Calu3 (cell line): ENCODE results near the gene MGAT3. TPM values are rescaled to one million over a fixed set of nuclear protein-coding genes. Genes with fewer than 3 reads are reported as not detected.

Experiments
- BruUV-seq: library from RNA; stranded (reverse); fragments of 400-500 nt; replicated peaks from 2 replicates; lab custom pipeline; 2021; lab: Mats Ljungman, UMichigan
- CTCF ChIA-PET: fragments of 300-600 bp; sonication (Branson Sonifier 250); formaldehyde crosslinking; loops from one replicate; lab custom pipeline; 2022; ENCODE audit warnings: antibody characterized with exemption; lab: Charles Lee
- DNase-seq: peaks from one replicate; pipeline ENCODE4 v3.0.0; 2022
- H3K27ac Mint-ChIP-seq: one replicate; pipeline ENCODE4 v1.8.0; 2022; ENCODE audit warnings: mixed read lengths; ENCODE audit not compliant: unreplicated experiment
- H3K27me3 Mint-ChIP-seq: one replicate; pipeline ENCODE4 v1.8.0; 2022; ENCODE audit warnings: mixed read lengths; ENCODE audit not compliant: unreplicated experiment
- H3K36me3 Mint-ChIP-seq: one replicate; pipeline ENCODE4 v1.8.0; 2022; ENCODE audit warnings: mild to moderate bottlenecking, moderate library complexity, mixed read lengths; ENCODE audit not compliant: insufficient read depth, unreplicated experiment
- H3K4me1 Mint-ChIP-seq: one replicate; pipeline ENCODE4 v1.8.0; 2022; ENCODE audit warnings: mild to moderate bottlenecking, low read depth, mixed read lengths; ENCODE audit not compliant: unreplicated experiment
- H3K4me3 Mint-ChIP-seq: one replicate; pipeline ENCODE4 v1.8.0; 2022; ENCODE audit warnings: mild to moderate bottlenecking, low read depth, moderate library complexity, mixed read lengths; ENCODE audit not compliant: unreplicated experiment
- H3K9me3 Mint-ChIP-seq: one replicate; pipeline ENCODE4 v1.8.0; 2022; ENCODE audit warnings: low read depth, mixed read lengths; ENCODE audit not compliant: unreplicated experiment
- intact Hi-C: fragments of 100-400 bp; cut with micrococcal nuclease; formaldehyde crosslinking; loops from one replicate; pipeline ENCODE4 v1.10.0; 2022; ENCODE audit not compliant: unreplicated experiment
- total RNA-seq: library from RNA; stranded (reverse); gene quantifications from 2 replicates; pipeline ENCODE4 v1.2.3, GENCODE V29; 2022
- TF ChIP-seq, protein P1 (sequence below): fragments of 200-600 bp; IDR thresholded peaks from one replicate; pipeline ENCODE4 v1.8.0; 2022; ENCODE audit warnings: antibody characterized with exemption; ENCODE audit not compliant: unreplicated experiment

Gene MGAT3
- total RNA-seq, 1 experiment from 2014 or later, result 33.0 TPM

DNA sequence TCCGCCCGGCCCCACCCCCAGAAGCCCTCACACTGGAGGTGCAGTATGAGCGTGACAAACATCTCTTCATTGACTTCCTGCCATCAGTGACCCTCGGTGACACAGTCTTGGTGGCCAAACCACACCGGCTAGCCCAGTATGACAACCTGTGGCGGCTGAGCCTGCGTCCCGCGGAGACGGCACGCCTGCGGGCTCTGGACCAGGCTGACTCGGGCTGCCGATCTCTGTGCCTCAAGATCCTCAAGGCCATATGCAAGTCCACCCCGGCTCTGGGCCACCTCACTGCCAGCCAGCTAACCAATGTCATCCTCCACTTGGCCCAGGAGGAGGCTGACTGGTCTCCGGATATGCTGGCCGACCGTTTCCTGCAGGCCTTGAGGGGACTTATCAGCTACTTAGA, 57.0 kb downstream of the MGAT3 start:
- H3K36me3 Mint-ChIP-seq, result peaks cover 82% of the 10 kb centered on the region
- peaks cover 9% of the 10 kb centered on the region for H3K4me1 Mint-ChIP-seq
- no peak for DNase-seq
- TF ChIP-seq, protein P1, sequence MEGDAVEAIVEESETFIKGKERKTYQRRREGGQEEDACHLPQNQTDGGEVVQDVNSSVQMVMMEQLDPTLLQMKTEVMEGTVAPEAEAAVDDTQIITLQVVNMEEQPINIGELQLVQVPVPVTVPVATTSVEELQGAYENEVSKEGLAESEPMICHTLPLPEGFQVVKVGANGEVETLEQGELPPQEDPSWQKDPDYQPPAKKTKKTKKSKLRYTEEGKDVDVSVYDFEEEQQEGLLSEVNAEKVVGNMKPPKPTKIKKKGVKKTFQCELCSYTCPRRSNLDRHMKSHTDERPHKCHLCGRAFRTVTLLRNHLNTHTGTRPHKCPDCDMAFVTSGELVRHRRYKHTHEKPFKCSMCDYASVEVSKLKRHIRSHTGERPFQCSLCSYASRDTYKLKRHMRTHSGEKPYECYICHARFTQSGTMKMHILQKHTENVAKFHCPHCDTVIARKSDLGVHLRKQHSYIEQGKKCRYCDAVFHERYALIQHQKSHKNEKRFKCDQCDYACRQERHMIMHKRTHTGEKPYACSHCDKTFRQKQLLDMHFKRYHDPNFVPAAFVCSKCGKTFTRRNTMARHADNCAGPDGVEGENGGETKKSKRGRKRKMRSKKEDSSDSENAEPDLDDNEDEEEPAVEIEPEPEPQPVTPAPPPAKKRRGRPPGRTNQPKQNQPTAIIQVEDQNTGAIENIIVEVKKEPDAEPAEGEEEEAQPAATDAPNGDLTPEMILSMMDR, result no peak
- no peaks in the 10 kb centered on the region for H3K9me3 Mint-ChIP-seq
- no peak overlapping the region for H3K27ac Mint-ChIP-seq
- H3K4me3 Mint-ChIP-seq, result no peak overlapping the region
- H3K27me3 Mint-ChIP-seq, result no peaks in the 10 kb centered on the region
- BruUV-seq, result no TSS peak
- CTCF ChIA-PET, result interaction anchor here (1.4 to 2.5 kb wide), 2 partner anchors 17 to 530 kb away, joined by 3 to 9 read pairs; no protein-coding TSS in a partner anchor
- intact Hi-C loops, result no loop called here

DNA sequence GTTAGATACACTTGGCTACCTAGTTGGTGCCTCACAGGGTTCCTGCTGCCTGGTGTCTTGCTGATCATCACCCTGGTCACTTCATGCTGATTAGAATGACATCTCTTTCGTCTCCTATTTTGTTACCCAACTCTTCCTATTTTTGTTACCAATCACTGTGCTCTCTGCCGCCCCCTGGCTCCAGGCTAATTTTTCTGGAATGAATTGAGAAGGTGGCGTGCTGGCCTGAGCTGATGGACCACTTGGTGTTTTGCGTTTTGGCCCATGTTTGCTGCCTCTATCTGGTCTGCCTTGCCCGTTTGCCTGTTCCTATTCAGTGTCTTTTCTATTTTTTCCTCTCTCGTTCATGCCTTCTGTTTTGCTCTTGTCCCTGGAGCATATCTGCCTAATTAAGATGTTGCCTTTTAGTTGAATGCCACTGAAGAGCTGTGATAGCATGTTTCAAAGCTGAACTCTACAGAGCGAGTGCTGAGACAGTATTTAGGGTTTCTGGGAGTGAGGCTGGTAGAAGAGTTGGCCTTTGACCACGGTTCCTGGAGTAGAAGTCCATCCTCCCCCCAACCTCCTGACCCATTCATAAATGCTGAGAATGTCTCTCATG, 57.7 kb downstream of the MGAT3 start:
- TF ChIP-seq, protein P1, result peak; percentile 76
- no peaks in the 10 kb centered on the region for H3K9me3 Mint-ChIP-seq
- CTCF ChIA-PET, result interaction anchor here (0.6 to 2.5 kb wide), 6 partner anchors 12 to 530 kb away, joined by 3 to 9 read pairs (median 6); partner anchors contain the start of genes MIEF1 and TAB1
- DNase-seq, result peak; percentile 79
- H3K27ac Mint-ChIP-seq, result no peak overlapping the region
- peaks cover 84% of the 10 kb centered on the region for H3K36me3 Mint-ChIP-seq
- H3K4me3 Mint-ChIP-seq, result no peak overlapping the region
- BruUV-seq, result no TSS peak
- peaks cover 2% of the 10 kb centered on the region for H3K4me1 Mint-ChIP-seq
- no peaks in the 10 kb centered on the region for H3K27me3 Mint-ChIP-seq
- intact Hi-C loops, result no loop called here

- BruUV-seq, result no TSS peak
- Mint-ChIP-seq H3K4me1 (no peaks in the 10 kb centered on the region), H3K27me3 (no peaks in the 10 kb centered on the region), H3K4me3 (no peak overlapping the region), H3K27ac (no peak overlapping the region), H3K9me3 (no peaks in the 10 kb centered on the region), H3K36me3 (peaks cover 84% of the 10 kb centered on the region)
- no peak for DNase-seq
- CTCF ChIA-PET, result interaction anchor here (0.6 to 2.5 kb wide), 7 partner anchors 13 to 1617 kb away, joined by 3 to 9 read pairs (median 3); partner anchors contain the start of gene MIEF1
- TF ChIP-seq, protein P1, result no peak
- intact Hi-C loops, result no loop called here
These were observed 58.6 kb downstream of the MGAT3 start for GRCh38 chr22:39515266-39516050.

DNA sequence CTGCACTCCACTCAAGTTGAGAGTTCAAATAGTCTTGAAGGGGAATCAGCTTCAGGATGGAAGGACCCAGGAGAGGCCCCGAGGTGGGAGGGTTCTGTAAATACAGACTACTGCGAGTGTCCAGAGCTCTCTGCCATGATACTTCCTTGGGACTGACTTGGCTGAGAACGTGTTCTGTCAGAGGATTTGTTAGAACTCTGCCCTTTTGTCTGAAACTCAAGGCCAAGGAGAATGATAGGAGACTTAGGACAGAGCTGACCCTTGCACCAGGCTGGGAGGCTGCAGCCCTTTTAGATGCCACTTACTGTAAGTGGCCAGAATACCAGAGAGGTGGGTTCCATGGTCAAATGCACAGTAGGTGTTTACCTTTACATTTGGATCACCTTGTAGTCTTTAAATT, 60.7 kb downstream of the MGAT3 start:
- DNase-seq, result no peak
- Mint-ChIP-seq H3K9me3 (no peaks in the 10 kb centered on the region), H3K4me3 (no peak overlapping the region), H3K36me3 (peaks cover 90% of the 10 kb centered on the region), H3K27ac (no peak overlapping the region), H3K4me1 (peaks cover 9% of the 10 kb centered on the region), H3K27me3 (no peaks in the 10 kb centered on the region)
- BruUV-seq, result no TSS peak
- TF ChIP-seq, protein P1, result no peak
- intact Hi-C loops, result no loop called here
- CTCF ChIA-PET, result interaction anchor here (1.4 to 2.1 kb wide), 3 partner anchors 11 to 46 kb away, joined by 5 to 6 read pairs (median 6); partner anchors contain the start of gene MIEF1
